ENCODE results near the gene CBX1. TPM values are rescaled to one million over a fixed set of nuclear protein-coding genes. Genes with fewer than 3 reads are reported as not detected.
A peak's percentile ranks its signal among the peaks of the same experiment; 100 is the strongest.

Gene CBX1
- total and polyA plus RNA-seq, 10 of the 15 experiments (the other 5 are each of a cell fraction or from before 2014, with no cell fraction given): 11.8 to 99.2 (median 43.5) TPM

GRCh38 chr17:48047741-48048383 lies 53.4 kb downstream of the CBX1 start, which contains the start of gene NFE2L1 (continued):
- peak; percentile 88 for TF ChIP-seq NKRF (conservative IDR thresholded peaks at IDR 0.05)
- peak; percentile 92 for TF ChIP-seq ZNF207 (IDR thresholded peaks at IDR 0.05; ENCODE audit: borderline replicate concordance)
- TF ChIP-seq, protein P1, sequence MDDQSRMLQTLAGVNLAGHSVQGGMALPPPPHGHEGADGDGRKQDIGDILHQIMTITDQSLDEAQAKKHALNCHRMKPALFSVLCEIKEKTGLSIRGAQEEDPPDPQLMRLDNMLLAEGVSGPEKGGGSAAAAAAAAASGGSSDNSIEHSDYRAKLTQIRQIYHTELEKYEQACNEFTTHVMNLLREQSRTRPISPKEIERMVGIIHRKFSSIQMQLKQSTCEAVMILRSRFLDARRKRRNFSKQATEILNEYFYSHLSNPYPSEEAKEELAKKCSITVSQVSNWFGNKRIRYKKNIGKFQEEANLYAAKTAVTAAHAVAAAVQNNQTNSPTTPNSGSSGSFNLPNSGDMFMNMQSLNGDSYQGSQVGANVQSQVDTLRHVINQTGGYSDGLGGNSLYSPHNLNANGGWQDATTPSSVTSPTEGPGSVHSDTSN (IDR thresholded peaks at IDR 0.05; ENCODE audit: insufficient replicate concordance, low read depth, low read length): peak; percentile 99
- TF ChIP-seq ZBTB33 (IDR thresholded peaks at IDR 0.05): no peak
- TF ChIP-seq POU2F2 (IDR thresholded peaks at IDR 0.05; ENCODE audit: borderline replicate concordance, low read depth, low read length): no peak
- no peak for TF ChIP-seq CBX5 (IDR thresholded peaks at IDR 0.05; ENCODE audit: low read depth)
- TF ChIP-seq POLR2A (IDR thresholded peaks at IDR 0.05; ENCODE audit: low read depth, low read length): peak; percentile 96
- peak in 1 of 2 experiments; percentile 37; a peak in 1 of 4 replicates for TF ChIP-seq EP300 (IDR thresholded peaks at IDR 0.05; ENCODE audit: borderline replicate concordance in 1 of 2, control insufficient read depth in 1 of 2, low read depth in 2 of 2, low read length in 2 of 2)
- TF ChIP-seq IRF5 (IDR thresholded peaks at IDR 0.05; ENCODE audit: borderline replicate concordance): peak; percentile 62; the same call in 1 of the 2 replicates
- peak; percentile 68; the same call in 1 of the 2 replicates for TF ChIP-seq SMARCA5 (IDR thresholded peaks at IDR 0.05)
- peak in 1 of 2 experiments; percentile 74; a peak in 1 of 4 replicates for TF ChIP-seq BHLHE40 (IDR thresholded peaks at IDR 0.05; ENCODE audit: borderline replicate concordance in 1 of 2, low read depth in 2 of 2, low read length in 1 of 2)
- peak; percentile 93 for TF ChIP-seq CREB1 (IDR thresholded peaks at IDR 0.05; ENCODE audit: low read depth)
- TF ChIP-seq EED (IDR thresholded peaks at IDR 0.05; ENCODE audit: low read depth): peak; percentile 60
- TF ChIP-seq NFYA (IDR thresholded peaks at IDR 0.05; ENCODE audit: borderline replicate concordance, low read depth, low read length): peak; percentile 77
- 0 out of 2 replicates have a peak, but pooled peaks have one; percentile 79 for TF ChIP-seq STAT1 (conservative IDR thresholded peaks at IDR 0.05)
- peak; percentile 22 for TF ChIP-seq BCL3 (IDR thresholded peaks at IDR 0.05; ENCODE audit: borderline replicate concordance, insufficient read depth, low read depth, low read length, poor library complexity, severe bottlenecking)
- TF ChIP-seq, protein P2, sequence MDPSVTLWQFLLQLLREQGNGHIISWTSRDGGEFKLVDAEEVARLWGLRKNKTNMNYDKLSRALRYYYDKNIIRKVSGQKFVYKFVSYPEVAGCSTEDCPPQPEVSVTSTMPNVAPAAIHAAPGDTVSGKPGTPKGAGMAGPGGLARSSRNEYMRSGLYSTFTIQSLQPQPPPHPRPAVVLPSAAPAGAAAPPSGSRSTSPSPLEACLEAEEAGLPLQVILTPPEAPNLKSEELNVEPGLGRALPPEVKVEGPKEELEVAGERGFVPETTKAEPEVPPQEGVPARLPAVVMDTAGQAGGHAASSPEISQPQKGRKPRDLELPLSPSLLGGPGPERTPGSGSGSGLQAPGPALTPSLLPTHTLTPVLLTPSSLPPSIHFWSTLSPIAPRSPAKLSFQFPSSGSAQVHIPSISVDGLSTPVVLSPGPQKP (IDR thresholded peaks at IDR 0.05; ENCODE audit: low read depth, low read length): no peak; the same call in 1 of the 2 replicates
- TF ChIP-seq IKZF1 (conservative IDR thresholded peaks at IDR 0.05): peak; percentile 87
- TF ChIP-seq SP1 (IDR thresholded peaks at IDR 0.05; ENCODE audit: low read depth, low read length): peak; percentile 98
- no peak for TF ChIP-seq CHD4 (IDR thresholded peaks at IDR 0.05)
- TF ChIP-seq RBBP5 (conservative IDR thresholded peaks at IDR 0.05): no peak
